HEK293 (cell line): ENCODE data around the gene IL6R.

ENCODE experiments used
- BCL11B ChIP-seq: fragments of 450-650 bp; formaldehyde crosslinking; IDR thresholded peaks from 2 replicates; pipeline ENCODE4 v1.5.1; 2016; ENCODE audit warnings: low read depth, missing biosample characterization, missing genetic modification characterization
- FEZF1 ChIP-seq: fragments of 450-650 bp; formaldehyde crosslinking; IDR thresholded peaks from 2 replicates; pipeline ENCODE4 v1.5.1; 2016; ENCODE audit warnings: missing biosample characterization, missing genetic modification characterization
- IKZF3 ChIP-seq: fragments of 450-650 bp; IDR thresholded peaks from 2 replicates; pipeline ENCODE4 v1.5.0; 2018; ENCODE audit warnings: missing biosample characterization, mild to moderate bottlenecking, missing genetic modification characterization, moderate library complexity
- SCRT1 ChIP-seq: fragments of 450-650 bp; formaldehyde crosslinking; IDR thresholded peaks from 2 replicates; pipeline ENCODE4 v1.5.1; 2016; ENCODE audit warnings: missing biosample characterization, missing genetic modification characterization, borderline replicate concordance
- SCRT2 ChIP-seq: fragments of 450-650 bp; formaldehyde crosslinking; IDR thresholded peaks from 2 replicates; pipeline ENCODE4 v1.5.1; 2016; ENCODE audit warnings: missing biosample characterization, missing genetic modification characterization
- WT1 ChIP-seq: fragments of 450-650 bp; formaldehyde crosslinking; IDR thresholded peaks from 2 replicates; pipeline ENCODE4 v1.5.1; 2016; ENCODE audit warnings: missing biosample characterization, missing genetic modification characterization
- ZBTB8A ChIP-seq: fragments of 450-650 bp; formaldehyde crosslinking; IDR thresholded peaks from 2 replicates; pipeline ENCODE4 v1.5.1; 2016; ENCODE audit warnings: missing biosample characterization, missing genetic modification characterization
- ZNF174 ChIP-seq: fragments of 450-650 bp; formaldehyde crosslinking; IDR thresholded peaks from 2 replicates; pipeline ENCODE4 v1.5.0; 2017; ENCODE audit warnings: missing biosample characterization, mild to moderate bottlenecking, missing genetic modification characterization
- ZNF184 ChIP-seq: fragments of 450-650 bp; IDR thresholded peaks from 2 replicates; pipeline ENCODE4 v1.5.1; 2018; ENCODE audit warnings: missing biosample characterization, mild to moderate bottlenecking, missing genetic modification characterization
- ZNF19 ChIP-seq: fragments of 450-650 bp; formaldehyde crosslinking; IDR thresholded peaks from 2 replicates; pipeline ENCODE4; 2016; ENCODE audit warnings: missing biosample characterization, missing genetic modification characterization, low read depth
- ZNF2 ChIP-seq: fragments of 450-650 bp; formaldehyde crosslinking; IDR thresholded peaks from 2 replicates; pipeline ENCODE4 v1.5.1; 2016; ENCODE audit warnings: missing biosample characterization, missing genetic modification characterization
- ZNF266 ChIP-seq: fragments of 450-650 bp; formaldehyde crosslinking; IDR thresholded peaks from 2 replicates; pipeline ENCODE4 v1.5.1; 2016; ENCODE audit warnings: missing biosample characterization, missing genetic modification characterization, low read depth
- ZNF391 ChIP-seq: fragments of 450-650 bp; formaldehyde crosslinking; IDR thresholded peaks from 2 replicates; pipeline ENCODE4 v1.5.1; 2016; ENCODE audit warnings: low read depth, missing biosample characterization, missing genetic modification characterization, borderline replicate concordance
- ZNF423 ChIP-seq: fragments of 450-650 bp; formaldehyde crosslinking; IDR thresholded peaks from 2 replicates; pipeline ENCODE4 v1.5.1; 2016; ENCODE audit warnings: missing biosample characterization, missing genetic modification characterization
- ZNF433 ChIP-seq: fragments of 450-650 bp; formaldehyde crosslinking; IDR thresholded peaks from 2 replicates; pipeline ENCODE4 v1.5.1; 2016; ENCODE audit warnings: missing biosample characterization, missing genetic modification characterization, low read depth
- ZNF544 ChIP-seq: fragments of 450-650 bp; formaldehyde crosslinking; IDR thresholded peaks from 2 replicates; pipeline ENCODE4 v1.5.0; 2017; ENCODE audit warnings: missing biosample characterization, missing genetic modification characterization
- ZNF585B ChIP-seq: fragments of 450-650 bp; formaldehyde crosslinking; IDR thresholded peaks from 2 replicates; pipeline ENCODE4 v1.5.1; 2016; ENCODE audit warnings: missing biosample characterization, missing genetic modification characterization
- ZNF629 ChIP-seq: fragments of 450-650 bp; formaldehyde crosslinking; IDR thresholded peaks from 2 replicates; pipeline ENCODE4 v1.5.1; 2017; ENCODE audit warnings: missing biosample characterization, missing genetic modification characterization
- ZNF660 ChIP-seq: fragments of 450-650 bp; IDR thresholded peaks from 2 replicates; pipeline ENCODE4 v1.5.1; 2018; ENCODE audit warnings: missing biosample characterization, mild to moderate bottlenecking, missing genetic modification characterization
- ZNF664 ChIP-seq: fragments of 450-650 bp; formaldehyde crosslinking; IDR thresholded peaks from 2 replicates; pipeline ENCODE4 v1.5.1; 2016; ENCODE audit warnings: missing biosample characterization, missing genetic modification characterization
- TF ChIP-seq, protein P1 (sequence below): fragments of 450-650 bp; formaldehyde crosslinking; IDR thresholded peaks from 2 replicates; pipeline ENCODE4 v1.5.1; 2017; ENCODE audit warnings: missing biosample characterization, missing genetic modification characterization
- TF ChIP-seq, protein P2 (sequence below): fragments of 450-650 bp; formaldehyde crosslinking; IDR thresholded peaks from 2 replicates; pipeline ENCODE4 v1.5.1; 2016; ENCODE audit warnings: missing biosample characterization, missing genetic modification characterization
- TF ChIP-seq, protein P3 (sequence below): fragments of 450-650 bp; formaldehyde crosslinking; optimal IDR thresholded peaks from 2 replicates; pipeline ENCODE3; 2016; ENCODE audit warnings: missing biosample characterization, mild to moderate bottlenecking, missing genetic modification characterization
- TF ChIP-seq, protein P4 (sequence below): fragments of 450-650 bp; formaldehyde crosslinking; IDR thresholded peaks from 2 replicates; pipeline ENCODE4 v1.5.1; 2016; ENCODE audit warnings: missing biosample characterization, missing genetic modification characterization
- TF ChIP-seq, protein P5 (sequence below): IDR thresholded peaks from 2 replicates; pipeline ENCODE4 v1.6.1; 2011; ENCODE audit warnings: mild to moderate bottlenecking, low read depth, low read length, borderline replicate concordance
- TF ChIP-seq, protein P6 (sequence below): fragments of 450-650 bp; formaldehyde crosslinking; IDR thresholded peaks from 2 replicates; pipeline ENCODE4 v1.5.1; 2016; ENCODE audit warnings: missing biosample characterization, missing genetic modification characterization
- TF ChIP-seq, protein P7 (sequence below): fragments of 450-650 bp; formaldehyde crosslinking; IDR thresholded peaks from 2 replicates; pipeline ENCODE4 v1.5.1; 2016; ENCODE audit warnings: missing biosample characterization, missing genetic modification characterization

IL6R gene

DNA sequence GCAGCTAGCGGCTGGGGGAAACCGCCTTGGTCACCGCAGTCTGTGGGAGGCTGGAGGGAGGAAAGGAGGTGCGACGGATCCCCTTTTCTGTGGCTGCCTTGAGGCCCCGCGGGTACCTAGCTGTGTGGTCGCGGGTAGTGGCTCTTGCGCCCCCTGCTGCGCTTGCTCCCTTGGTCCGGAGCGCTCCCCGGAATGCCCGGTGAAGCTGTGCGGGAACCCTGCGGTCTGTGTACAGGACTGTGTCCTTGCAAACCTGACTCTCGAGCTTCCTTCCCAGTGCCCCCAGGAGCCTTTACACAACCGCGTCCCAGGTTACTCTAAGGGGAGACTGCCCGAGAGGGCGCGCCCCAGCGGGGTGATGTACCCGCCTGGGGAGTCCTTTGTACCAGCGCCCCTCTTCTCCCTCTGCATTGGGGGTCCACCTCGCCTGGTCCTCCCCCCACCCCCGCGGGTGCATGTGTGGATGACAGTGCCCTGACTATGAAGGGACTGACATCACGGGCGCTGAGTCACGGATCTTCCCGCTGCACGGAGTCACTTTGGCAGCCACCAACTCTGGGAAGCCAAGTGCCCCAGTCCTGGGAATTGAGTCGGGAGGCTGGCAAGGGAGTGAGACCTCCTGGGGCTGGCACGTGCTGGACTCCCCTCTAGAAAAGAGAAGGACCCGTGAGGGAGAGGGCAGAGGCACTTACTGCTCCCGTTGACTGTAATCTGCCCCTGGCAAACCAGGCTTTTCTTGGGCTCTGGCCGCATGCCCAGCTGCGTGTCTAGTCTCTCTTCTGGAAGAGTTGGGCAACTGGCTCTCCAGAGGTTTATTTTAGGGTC, 816 bp downstream of the IL6R start (continued):
- TF ChIP-seq ZNF19 = no peak
- peak; percentile 89 for TF ChIP-seq WT1 (tag by site-specific recombination)
- TF ChIP-seq ZNF2 (tag by site-specific recombination) = peak; percentile 46; the same call in 1 of the 2 replicates
- TF ChIP-seq, protein P1, sequence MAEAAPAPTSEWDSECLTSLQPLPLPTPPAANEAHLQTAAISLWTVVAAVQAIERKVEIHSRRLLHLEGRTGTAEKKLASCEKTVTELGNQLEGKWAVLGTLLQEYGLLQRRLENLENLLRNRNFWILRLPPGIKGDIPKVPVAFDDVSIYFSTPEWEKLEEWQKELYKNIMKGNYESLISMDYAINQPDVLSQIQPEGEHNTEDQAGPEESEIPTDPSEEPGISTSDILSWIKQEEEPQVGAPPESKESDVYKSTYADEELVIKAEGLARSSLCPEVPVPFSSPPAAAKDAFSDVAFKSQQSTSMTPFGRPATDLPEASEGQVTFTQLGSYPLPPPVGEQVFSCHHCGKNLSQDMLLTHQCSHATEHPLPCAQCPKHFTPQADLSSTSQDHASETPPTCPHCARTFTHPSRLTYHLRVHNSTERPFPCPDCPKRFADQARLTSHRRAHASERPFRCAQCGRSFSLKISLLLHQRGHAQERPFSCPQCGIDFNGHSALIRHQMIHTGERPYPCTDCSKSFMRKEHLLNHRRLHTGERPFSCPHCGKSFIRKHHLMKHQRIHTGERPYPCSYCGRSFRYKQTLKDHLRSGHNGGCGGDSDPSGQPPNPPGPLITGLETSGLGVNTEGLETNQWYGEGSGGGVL (tag by site-specific recombination) = peak; percentile 66
- TF ChIP-seq ZNF544 = no peak
- TF ChIP-seq ZNF433 (tag by site-specific recombination) = no peak
- TF ChIP-seq, protein P2, sequence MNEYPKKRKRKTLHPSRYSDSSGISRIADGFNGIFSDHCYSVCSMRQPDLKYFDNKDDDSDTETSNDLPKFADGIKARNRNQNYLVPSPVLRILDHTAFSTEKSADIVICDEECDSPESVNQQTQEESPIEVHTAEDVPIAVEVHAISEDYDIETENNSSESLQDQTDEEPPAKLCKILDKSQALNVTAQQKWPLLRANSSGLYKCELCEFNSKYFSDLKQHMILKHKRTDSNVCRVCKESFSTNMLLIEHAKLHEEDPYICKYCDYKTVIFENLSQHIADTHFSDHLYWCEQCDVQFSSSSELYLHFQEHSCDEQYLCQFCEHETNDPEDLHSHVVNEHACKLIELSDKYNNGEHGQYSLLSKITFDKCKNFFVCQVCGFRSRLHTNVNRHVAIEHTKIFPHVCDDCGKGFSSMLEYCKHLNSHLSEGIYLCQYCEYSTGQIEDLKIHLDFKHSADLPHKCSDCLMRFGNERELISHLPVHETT (tag by site-specific recombination) = no peak
- TF ChIP-seq ZNF585B (tag by site-specific recombination) = no peak
- TF ChIP-seq, protein P3, sequence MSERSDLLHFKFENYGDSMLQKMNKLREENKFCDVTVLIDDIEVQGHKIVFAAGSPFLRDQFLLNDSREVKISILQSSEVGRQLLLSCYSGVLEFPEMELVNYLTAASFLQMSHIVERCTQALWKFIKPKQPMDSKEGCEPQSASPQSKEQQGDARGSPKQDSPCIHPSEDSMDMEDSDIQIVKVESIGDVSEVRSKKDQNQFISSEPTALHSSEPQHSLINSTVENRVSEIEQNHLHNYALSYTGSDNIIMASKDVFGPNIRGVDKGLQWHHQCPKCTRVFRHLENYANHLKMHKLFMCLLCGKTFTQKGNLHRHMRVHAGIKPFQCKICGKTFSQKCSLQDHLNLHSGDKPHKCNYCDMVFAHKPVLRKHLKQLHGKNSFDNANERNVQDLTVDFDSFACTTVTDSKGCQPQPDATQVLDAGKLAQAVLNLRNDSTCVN = peak; percentile 79
- peak; percentile 11; the same call in 1 of the 2 replicates for TF ChIP-seq ZBTB8A (tag by site-specific recombination)
- TF ChIP-seq ZNF423 (tag by site-specific recombination) = no peak; the same call in 1 of the 2 replicates
- TF ChIP-seq, protein P4, sequence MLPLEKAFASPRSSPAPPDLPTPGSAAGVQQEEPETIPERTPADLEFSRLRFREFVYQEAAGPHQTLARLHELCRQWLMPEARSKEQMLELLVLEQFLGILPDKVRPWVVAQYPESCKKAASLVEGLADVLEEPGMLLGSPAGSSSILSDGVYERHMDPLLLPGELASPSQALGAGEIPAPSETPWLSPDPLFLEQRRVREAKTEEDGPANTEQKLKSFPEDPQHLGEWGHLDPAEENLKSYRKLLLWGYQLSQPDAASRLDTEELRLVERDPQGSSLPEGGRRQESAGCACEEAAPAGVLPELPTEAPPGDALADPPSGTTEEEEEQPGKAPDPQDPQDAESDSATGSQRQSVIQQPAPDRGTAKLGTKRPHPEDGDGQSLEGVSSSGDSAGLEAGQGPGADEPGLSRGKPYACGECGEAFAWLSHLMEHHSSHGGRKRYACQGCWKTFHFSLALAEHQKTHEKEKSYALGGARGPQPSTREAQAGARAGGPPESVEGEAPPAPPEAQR = no peak
- peak; percentile 80 for TF ChIP-seq IKZF3 (tag by site-specific recombination)
- TF ChIP-seq SCRT1 = no peak
- no peak for TF ChIP-seq FEZF1 (tag by site-specific recombination)
- TF ChIP-seq, protein P5, sequence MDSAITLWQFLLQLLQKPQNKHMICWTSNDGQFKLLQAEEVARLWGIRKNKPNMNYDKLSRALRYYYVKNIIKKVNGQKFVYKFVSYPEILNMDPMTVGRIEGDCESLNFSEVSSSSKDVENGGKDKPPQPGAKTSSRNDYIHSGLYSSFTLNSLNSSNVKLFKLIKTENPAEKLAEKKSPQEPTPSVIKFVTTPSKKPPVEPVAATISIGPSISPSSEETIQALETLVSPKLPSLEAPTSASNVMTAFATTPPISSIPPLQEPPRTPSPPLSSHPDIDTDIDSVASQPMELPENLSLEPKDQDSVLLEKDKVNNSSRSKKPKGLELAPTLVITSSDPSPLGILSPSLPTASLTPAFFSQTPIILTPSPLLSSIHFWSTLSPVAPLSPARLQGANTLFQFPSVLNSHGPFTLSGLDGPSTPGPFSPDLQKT = no peak
- no peak for TF ChIP-seq ZNF266 (tag by site-specific recombination)
- TF ChIP-seq SCRT2 (tag by site-specific recombination) = no peak
- TF ChIP-seq, protein P6, sequence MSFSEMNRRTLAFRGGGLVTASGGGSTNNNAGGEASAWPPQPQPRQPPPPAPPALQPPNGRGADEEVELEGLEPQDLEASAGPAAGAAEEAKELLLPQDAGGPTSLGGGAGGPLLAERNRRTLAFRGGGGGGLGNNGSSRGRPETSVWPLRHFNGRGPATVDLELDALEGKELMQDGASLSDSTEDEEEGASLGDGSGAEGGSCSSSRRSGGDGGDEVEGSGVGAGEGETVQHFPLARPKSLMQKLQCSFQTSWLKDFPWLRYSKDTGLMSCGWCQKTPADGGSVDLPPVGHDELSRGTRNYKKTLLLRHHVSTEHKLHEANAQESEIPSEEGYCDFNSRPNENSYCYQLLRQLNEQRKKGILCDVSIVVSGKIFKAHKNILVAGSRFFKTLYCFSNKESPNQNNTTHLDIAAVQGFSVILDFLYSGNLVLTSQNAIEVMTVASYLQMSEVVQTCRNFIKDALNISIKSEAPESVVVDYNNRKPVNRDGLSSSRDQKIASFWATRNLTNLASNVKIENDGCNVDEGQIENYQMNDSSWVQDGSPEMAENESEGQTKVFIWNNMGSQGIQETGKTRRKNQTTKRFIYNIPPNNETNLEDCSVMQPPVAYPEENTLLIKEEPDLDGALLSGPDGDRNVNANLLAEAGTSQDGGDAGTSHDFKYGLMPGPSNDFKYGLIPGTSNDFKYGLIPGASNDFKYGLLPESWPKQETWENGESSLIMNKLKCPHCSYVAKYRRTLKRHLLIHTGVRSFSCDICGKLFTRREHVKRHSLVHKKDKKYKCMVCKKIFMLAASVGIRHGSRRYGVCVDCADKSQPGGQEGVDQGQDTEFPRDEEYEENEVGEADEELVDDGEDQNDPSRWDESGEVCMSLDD (tag by site-specific recombination) = peak; percentile 85
- TF ChIP-seq ZNF664 (tag by site-specific recombination) = no peak
- peak; percentile 85 for TF ChIP-seq ZNF629 (tag by site-specific recombination)
- TF ChIP-seq ZNF184 (tag by site-specific recombination) = 0 out of 2 replicates have a peak, but pooled peaks have one; percentile 23
- 0 out of 2 replicates have a peak, but pooled peaks have one; percentile 16 for TF ChIP-seq ZNF391
- TF ChIP-seq BCL11B (tag by site-specific recombination) = no peak
- TF ChIP-seq ZNF660 (tag by site-specific recombination) = peak; percentile 21; the same call in 1 of the 2 replicates
- no peak for TF ChIP-seq ZNF174 (tag by site-specific recombination)
- TF ChIP-seq, protein P7, sequence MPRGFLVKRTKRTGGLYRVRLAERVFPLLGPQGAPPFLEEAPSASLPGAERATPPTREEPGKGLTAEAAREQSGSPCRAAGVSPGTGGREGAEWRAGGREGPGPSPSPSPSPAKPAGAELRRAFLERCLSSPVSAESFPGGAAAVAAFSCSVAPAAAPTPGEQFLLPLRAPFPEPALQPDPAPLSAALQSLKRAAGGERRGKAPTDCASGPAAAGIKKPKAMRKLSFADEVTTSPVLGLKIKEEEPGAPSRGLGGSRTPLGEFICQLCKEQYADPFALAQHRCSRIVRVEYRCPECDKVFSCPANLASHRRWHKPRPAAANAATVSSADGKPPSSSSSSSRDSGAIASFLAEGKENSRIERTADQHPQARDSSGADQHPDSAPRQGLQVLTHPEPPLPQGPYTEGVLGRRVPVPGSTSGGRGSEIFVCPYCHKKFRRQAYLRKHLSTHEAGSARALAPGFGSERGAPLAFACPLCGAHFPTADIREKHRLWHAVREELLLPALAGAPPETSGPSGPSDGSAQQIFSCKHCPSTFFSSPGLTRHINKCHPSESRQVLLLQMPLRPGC (tag by site-specific recombination) = no peak; the same call in none of the 2 replicates
- TF ChIP-seq, all 188 proteins: peak for 35
